Nephron (organoid): ENCODE results near the gene SGTA.

Experiments
- H3K27ac Mint-ChIP-seq, 3 experiments: 2 replicates each; pipeline ENCODE4 v1.8.0; 2020; ENCODE audit warnings: mixed read lengths in 3 of 3, mild to moderate bottlenecking in 2 of 3, moderate library complexity in 1 of 3
- H3K27me3 Mint-ChIP-seq: 2 replicates; pipeline ENCODE4 v1.8.0; 2021; ENCODE audit warnings: low read depth, mild to moderate bottlenecking, moderate library complexity, mixed read lengths
- H3K36me3 Mint-ChIP-seq: 2 replicates; pipeline ENCODE4 v1.8.0; 2020; ENCODE audit warnings: low read depth, mixed read lengths
- H3K4me1 Mint-ChIP-seq: 2 replicates; pipeline ENCODE4 v1.8.0; 2020; ENCODE audit warnings: mixed read lengths
- H3K4me3 Mint-ChIP-seq, 3 experiments: 2 replicates each; pipeline ENCODE4 v1.8.0; 2020; ENCODE audit warnings: mild to moderate bottlenecking in 3 of 3, mixed read lengths in 3 of 3, moderate library complexity in 2 of 3
- H3K9me3 Mint-ChIP-seq: 2 replicates; pipeline ENCODE4 v1.8.0; 2020; ENCODE audit warnings: mixed read lengths
- TF ChIP-seq, protein P1 (sequence below), 3 experiments: fragments of 200-600 bp; sonication (generic); IDR thresholded peaks; one replicate each; pipeline ENCODE4 v1.5.0; 2021; ENCODE audit warnings: antibody characterized with exemption in 3 of 3; ENCODE audit not compliant: unreplicated experiment in 3 of 3

The SGTA gene

DNA sequence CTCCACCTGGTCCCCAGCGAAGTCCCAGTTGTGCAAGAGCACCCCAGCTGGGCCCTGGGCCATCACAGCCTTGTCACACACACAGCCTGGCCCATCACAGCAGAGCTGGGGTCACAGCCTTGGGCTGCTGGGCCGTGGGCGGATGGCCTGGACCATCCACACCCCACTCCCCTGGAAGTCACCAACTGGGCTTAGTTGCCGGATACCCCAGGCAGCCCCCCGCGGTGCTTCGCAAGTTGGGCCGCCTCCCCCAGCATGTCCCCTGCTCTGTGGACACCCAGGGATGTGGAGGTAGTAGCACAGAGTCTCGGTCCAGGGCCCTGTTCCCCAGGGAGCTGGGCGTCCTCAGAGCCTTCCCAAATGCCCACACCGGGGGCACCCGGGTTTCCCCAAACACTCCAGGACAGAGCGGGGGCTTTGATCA lies 32.1 kb upstream of the SGTA start:
- Mint-ChIP-seq H3K9me3 (no peaks in the 10 kb centered on the region), H3K4me1 (no peaks in the 10 kb centered on the region), H3K36me3 (peaks cover 3% of the 10 kb centered on the region), H3K27ac (no peak overlapping the region), H3K4me3 (no peak overlapping the region), H3K27me3 (no peaks in the 10 kb centered on the region)
- TF ChIP-seq, protein P1, sequence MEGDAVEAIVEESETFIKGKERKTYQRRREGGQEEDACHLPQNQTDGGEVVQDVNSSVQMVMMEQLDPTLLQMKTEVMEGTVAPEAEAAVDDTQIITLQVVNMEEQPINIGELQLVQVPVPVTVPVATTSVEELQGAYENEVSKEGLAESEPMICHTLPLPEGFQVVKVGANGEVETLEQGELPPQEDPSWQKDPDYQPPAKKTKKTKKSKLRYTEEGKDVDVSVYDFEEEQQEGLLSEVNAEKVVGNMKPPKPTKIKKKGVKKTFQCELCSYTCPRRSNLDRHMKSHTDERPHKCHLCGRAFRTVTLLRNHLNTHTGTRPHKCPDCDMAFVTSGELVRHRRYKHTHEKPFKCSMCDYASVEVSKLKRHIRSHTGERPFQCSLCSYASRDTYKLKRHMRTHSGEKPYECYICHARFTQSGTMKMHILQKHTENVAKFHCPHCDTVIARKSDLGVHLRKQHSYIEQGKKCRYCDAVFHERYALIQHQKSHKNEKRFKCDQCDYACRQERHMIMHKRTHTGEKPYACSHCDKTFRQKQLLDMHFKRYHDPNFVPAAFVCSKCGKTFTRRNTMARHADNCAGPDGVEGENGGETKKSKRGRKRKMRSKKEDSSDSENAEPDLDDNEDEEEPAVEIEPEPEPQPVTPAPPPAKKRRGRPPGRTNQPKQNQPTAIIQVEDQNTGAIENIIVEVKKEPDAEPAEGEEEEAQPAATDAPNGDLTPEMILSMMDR (IDR thresholded peaks at IDR 0.05; ENCODE audit: unreplicated experiment in 3 of 3): no peak

DNA sequence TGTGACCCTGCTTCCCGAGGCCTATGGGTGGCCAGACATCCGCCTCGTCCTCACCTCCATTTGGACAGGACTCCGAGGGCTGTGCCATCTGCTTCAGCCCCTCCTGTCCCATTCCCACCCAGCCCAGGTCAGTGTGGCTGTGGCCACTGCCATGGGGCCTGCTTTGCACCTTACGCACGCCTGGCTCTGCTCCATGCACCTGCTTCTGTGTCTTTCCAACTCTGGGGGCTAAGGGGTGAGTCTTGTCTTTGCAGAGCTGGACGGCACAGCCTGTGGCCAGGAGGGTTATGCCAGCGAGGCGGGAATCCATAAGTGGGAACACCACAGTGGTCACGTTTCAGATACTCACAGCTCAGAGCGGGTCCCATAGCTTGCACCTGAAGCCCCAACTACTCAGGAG lies 31.4 kb upstream of the SGTA start:
- Mint-ChIP-seq H3K27ac (no peak overlapping the region), H3K36me3 (peaks cover 5% of the 10 kb centered on the region), H3K4me3 (no peak overlapping the region), H3K4me1 (no peaks in the 10 kb centered on the region), H3K9me3 (no peaks in the 10 kb centered on the region), H3K27me3 (no peaks in the 10 kb centered on the region)
- TF ChIP-seq, protein P1 (IDR thresholded peaks at IDR 0.05; ENCODE audit: unreplicated experiment in 3 of 3): no peak

DNA sequence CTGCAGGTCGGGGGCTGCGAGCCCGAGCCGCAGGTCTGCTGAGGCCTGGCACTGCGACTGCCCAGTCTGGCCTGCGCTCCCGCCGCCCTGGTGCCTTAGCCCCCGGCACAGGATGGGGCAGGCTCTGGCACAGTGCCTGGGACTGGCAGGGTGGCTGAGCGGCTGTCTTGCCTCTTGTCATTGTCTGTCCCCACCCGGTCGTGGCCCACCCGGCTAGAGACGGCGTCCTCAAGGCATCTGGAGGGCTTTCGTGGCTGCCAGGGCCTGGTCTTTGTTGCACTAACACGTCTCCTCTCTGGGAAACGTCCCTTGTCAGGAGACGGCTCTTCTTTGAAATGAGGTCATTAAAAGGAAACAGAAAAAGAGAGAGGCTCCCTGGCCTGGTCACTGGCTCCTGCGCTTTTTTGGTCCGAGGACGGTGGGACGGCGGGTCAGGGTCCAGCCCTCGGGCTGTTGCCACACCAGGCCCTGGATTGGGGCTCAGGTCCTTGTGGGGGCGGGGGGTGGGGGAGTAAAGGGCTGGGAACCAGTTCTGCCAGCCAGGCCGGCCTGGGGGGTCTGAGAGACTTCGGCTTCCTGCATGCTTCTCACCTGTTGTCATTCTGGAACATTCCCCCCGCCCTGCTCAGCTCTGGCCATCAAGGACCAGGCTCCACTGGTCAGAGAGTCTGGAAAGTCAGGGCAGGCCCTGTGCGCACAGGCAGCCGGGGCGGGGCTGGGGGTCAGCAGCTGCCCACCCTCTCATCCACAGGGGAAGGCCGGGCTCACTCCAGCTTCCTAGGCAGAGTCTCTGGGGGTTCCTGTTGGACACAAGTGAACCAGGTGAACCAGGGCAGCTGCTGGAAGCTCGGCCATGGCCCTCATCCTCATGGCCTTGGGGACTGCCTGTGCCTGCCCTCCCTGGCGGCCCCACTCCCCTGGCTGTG lies 30.4 kb upstream of the SGTA start:
- Mint-ChIP-seq H3K4me1 (no peaks in the 10 kb centered on the region), H3K9me3 (no peaks in the 10 kb centered on the region), H3K4me3 (no peak overlapping the region), H3K27ac (no peak overlapping the region), H3K36me3 (peaks cover 14% of the 10 kb centered on the region), H3K27me3 (no peaks in the 10 kb centered on the region)
- TF ChIP-seq, protein P1 (IDR thresholded peaks at IDR 0.05; ENCODE audit: unreplicated experiment in 3 of 3): no peak

DNA sequence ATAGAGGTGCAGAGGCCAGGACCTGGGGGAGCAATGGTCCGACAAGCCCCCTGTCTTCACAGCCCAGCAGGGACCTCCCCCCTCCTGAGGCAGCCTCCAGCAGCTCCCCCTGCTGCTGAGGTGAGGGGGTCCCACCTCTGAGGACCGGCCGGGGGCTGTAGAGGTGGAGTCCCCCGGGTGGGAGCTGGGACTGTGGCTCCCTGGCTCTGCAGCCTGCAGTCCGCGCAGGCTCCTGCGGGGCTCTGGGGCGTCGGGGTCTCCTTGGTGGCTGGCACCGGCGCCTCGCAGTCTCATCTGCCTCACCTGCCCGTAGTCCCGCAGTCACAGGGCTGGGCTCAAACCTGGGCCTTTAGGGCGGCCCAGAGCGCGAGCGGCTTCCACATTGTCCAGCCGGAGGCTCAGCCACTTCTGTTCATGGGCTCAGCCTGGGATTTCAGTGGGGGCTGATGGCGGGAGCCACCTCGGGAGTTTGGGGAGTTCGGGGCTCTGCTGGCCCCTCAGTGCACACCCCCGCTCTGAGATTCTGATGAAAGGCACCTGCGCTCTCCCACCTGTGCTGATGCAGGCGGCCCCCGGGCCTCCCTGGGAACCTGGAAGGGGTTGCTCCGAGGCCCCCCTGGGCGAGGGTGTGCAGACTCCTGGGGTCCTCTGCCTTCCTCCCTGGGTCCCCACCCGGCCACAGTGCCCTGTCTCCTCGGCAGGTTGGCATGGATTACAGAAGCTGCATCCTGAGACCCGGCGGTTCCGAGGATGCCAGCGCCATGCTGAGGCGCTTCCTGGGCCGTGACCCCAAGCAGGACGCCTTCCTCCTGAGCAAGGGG lies 29.6 kb upstream of the SGTA start:
- TF ChIP-seq, protein P1 (IDR thresholded peaks at IDR 0.05; ENCODE audit: unreplicated experiment in 3 of 3): no peak
- H3K4me1 Mint-ChIP-seq: no peaks in the 10 kb centered on the region
- H3K27ac Mint-ChIP-seq: no peak overlapping the region
- peaks cover 15% of the 10 kb centered on the region for H3K36me3 Mint-ChIP-seq
- H3K4me3 Mint-ChIP-seq: no peak overlapping the region
- H3K27me3 Mint-ChIP-seq: no peaks in the 10 kb centered on the region
- no peaks in the 10 kb centered on the region for H3K9me3 Mint-ChIP-seq

DNA sequence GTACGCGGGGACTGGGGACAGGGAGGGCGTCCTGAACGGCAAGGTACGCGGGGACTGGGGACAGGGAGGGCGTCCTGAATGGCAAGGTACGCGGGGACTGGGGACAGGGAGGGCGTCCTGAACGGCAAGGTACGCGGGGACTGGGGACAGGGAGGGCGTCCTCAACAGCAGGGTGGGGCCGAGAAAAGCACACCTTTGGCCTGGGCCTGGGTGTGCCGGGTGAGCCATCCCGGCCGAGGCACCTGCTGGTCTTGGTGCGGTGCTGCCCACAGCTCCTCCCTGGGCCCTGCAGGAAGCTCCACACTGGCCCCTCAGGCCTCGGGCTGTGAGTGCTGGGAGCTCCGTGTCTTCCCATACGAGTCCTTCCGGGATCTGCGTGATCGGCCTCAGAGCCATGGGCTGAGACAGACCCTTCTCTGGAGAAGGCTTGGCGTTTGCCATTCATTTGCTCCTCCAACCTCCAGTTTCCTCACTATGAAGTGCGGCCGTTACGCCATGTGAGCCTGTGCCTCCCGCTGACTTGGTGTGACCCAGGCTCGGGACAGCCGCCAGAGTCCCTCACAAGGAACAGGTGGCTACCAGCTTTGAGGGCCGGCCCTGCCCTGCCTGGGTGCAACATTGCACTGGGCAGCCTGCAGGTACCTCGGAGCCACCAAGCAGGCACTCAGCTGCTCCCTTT lies 28.8 kb upstream of the SGTA start:
- no peaks in the 10 kb centered on the region for H3K27me3 Mint-ChIP-seq
- H3K9me3 Mint-ChIP-seq: no peaks in the 10 kb centered on the region

More for the DNA sequence above, 28.8 kb upstream of the SGTA start:
- Mint-ChIP-seq H3K27ac (no peak overlapping the region), H3K4me3 (no peak overlapping the region), H3K4me1 (no peaks in the 10 kb centered on the region), H3K36me3 (peaks cover 15% of the 10 kb centered on the region)
- TF ChIP-seq, protein P1 (IDR thresholded peaks at IDR 0.05; ENCODE audit: unreplicated experiment in 3 of 3): no peak
